ENCODE results near the gene TMEM38A. TPM values are rescaled to one million over a fixed set of nuclear protein-coding genes. Genes with fewer than 3 reads are reported as not detected.

TMEM38A gene
- total RNA-seq, 1 experiment from 2014 or later, result 11.2 TPM

Other genes starting within 250 kb of the TMEM38A start
- gene EPS15L1, start 189.2 kb upstream of the TMEM38A start, total RNA-seq (2014; rRNA removed; shearing (Covaris generic)), result 6.7 and 8.5 TPM in 2 replicates
- 0.08 and 0.47 TPM in 2 replicates for gene CALR3, start 165.0 kb upstream of the TMEM38A start, total RNA-seq (2014; rRNA removed; shearing (Covaris generic))
- 6.7 and 7.7 TPM in 2 replicates for gene C19orf44, start 164.7 kb upstream of the TMEM38A start, total RNA-seq (2014; rRNA removed; shearing (Covaris generic))
- gene CHERP, start 118.7 kb upstream of the TMEM38A start, total RNA-seq (2014; rRNA removed; shearing (Covaris generic)), result 2.2 and 4.1 TPM in 2 replicates
- 19.6 and 29.6 TPM in 2 replicates for gene SLC35E1, start 88.7 kb upstream of the TMEM38A start, total RNA-seq (2014; rRNA removed; shearing (Covaris generic))
- gene MED26, start 32.9 kb upstream of the TMEM38A start, total RNA-seq (2014; rRNA removed; shearing (Covaris generic)), result 4.2 and 4.8 TPM in 2 replicates
- 290 and 299 TPM in 2 replicates for gene SMIM7, start 995 bp upstream of the TMEM38A start, total RNA-seq (2014; rRNA removed; shearing (Covaris generic))
- 0.58 and 0.80 TPM in 2 replicates for gene NWD1, start 58.7 kb downstream of the TMEM38A start, total RNA-seq (2014; rRNA removed; shearing (Covaris generic))
- 18.6 and 19.6 TPM in 2 replicates for gene SIN3B, start 168.3 kb downstream of the TMEM38A start, total RNA-seq (2014; rRNA removed; shearing (Covaris generic))
- 0.21 TPM in 1 of 2 replicates, not detected in the other for gene F2RL3, start 227.9 kb downstream of the TMEM38A start, total RNA-seq (2014; rRNA removed; shearing (Covaris generic))